Activated CD4-positive, alpha-beta T cell treated with anti-CD3 and anti-CD28 coated beads, Interleukin-2, amount 50 U/mL, for 4 hours (primary cell): ENCODE results near the gene CASP1.
"Not testable (repeated sequence)": the region's sequence is repeated elsewhere in the genome, so short reads cannot be mapped to it uniquely, and the experiment has no call there.

ENCODE experiments used
- DNase-seq, 2 experiments: peaks; one replicate each; pipeline ENCODE4 v3.0.0-alpha.2; 2020

The CASP1 gene

DNA sequence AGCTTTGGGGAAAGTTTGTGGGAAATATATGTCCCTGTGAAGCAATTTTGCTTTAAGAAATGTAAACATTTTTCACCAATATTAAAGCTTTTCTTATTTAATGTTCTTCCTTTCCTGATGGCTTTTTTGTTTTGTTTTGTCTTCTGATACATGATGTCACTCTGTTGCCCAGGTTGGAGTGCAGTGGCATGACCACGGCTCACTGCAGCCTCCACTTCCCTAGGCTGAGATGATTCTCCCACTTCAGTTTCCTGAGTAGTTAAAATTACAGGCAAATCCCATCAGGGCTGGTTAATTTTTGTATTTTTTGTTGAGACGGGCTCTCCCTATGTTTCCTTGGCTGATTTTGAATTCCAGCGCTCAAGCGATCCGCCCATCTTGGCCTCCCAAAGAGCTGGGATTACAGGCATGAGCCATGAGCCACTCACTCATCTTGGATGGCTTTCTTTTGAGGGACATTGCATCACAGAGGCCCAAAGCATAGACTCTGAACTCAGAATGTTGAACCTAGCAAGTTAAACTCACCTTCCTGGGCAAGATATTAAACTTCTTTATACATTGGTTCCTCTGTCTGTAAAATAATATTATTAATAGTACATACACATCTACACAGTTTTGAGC is 10.8 kb upstream of the CASP1 start:
- no peak for DNase-seq

DNA sequence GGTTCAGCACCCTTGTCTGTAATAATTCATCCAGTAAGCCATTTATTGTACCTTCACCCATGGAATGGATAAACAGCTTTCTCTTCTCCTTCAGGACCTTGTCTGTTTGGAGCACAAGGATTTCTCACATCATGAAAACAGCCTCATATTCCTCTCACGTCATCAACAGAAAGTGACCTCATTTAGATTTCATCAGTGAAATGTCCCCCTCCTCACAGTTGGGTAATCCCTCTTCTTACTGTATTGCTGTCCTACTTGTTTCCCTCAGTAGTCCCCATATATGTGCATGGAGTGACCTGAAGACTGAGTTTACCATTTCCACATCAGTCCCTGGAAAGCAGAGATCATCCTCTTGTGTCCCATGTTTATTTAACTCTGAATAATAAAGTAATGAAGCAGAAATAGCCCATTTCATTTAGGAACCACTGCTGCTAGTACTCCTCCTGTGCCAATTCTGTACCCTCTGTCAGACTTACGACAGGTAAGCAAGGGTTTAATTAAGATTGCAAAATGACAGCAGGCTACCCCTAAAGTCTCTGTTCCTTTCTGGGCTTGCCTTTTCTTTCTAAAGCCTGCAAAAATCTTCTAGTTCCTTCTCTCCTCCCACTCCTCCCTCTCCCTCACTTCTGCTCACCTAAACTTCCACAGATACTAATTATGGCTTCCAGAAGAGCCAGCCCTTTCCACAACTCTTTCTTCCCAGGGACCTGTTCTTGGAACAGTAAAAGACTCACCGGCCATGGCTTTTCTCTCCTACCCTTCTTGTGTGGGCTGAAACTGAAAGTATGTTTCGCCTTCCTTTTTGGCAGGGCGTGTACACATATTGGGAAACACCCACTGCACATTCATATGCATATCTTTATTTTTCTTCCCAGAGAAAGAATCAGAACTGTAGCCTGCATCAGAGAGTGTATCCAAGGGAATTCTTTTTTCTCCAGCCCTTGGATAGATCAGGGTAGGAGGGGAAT is 9.9 kb upstream of the CASP1 start, which contains the start of gene CARD16:
Gene CARD16, minus strand, starts transcription at position 779 of the 968 bp plus-strand sequence. Its CDS starts 38 bp downstream, at position 741.
- peak in 1 of 2 experiments; percentile 9 for DNase-seq

DNA sequence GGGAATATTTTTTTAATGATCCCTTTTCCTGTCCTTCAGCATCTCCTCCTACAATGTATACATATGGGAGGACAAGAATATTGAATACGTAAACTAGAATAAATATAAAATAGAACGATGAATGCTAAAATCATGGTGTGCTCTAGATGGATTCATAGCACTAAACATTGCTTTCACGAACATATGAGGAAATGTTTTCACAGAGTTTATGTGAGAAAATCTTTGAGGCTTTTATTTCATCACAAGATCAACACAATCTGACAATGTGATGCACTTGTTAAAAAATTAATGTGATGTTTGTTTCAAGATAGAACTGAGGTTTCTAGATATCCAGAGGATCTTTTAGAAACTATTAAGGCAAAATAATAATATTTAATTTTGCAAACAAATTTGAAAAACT is 7.2 kb upstream of the CASP1 start:
- DNase-seq, result no peak

DNA sequence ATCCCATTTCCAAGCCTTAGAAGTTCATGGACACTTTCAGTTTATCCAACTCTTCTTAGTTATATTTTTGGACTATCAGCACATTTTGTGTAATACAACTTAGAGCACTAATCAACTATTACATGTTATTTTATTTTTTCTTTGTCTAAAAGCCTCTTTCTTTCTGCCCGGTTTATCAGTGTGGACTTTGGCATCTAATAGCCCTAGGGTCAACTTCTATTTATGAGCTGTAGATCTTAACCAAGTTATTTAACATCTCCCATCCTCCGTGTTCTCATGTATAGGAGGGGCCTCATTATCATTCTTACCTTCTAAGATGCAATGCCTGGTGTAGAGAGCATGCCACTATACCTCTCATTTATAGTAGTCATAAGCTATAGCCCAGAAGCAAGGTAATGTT is 5.8 kb upstream of the CASP1 start:
- DNase-seq, result no peak

DNA sequence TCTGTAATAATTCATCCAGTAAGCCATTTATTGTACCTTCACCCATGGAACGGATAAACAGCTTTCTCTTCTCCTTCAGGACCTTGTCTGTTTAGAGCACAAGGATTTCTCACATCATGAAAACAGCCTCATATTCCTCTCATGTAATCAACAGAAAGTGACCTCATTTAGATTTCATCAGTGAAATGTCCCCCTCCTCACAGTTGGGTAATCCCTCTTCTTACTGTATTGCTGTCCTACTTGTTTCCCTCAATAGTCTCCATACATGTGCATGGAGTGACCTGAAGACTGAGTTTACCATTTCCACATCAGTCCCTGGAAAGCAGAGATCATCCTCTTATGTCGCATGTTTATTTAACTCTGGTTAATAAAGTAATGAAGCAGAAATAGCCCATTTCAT is 556 bp downstream of the CASP1 start:
- DNase-seq, result not testable (repeated sequence)

DNA sequence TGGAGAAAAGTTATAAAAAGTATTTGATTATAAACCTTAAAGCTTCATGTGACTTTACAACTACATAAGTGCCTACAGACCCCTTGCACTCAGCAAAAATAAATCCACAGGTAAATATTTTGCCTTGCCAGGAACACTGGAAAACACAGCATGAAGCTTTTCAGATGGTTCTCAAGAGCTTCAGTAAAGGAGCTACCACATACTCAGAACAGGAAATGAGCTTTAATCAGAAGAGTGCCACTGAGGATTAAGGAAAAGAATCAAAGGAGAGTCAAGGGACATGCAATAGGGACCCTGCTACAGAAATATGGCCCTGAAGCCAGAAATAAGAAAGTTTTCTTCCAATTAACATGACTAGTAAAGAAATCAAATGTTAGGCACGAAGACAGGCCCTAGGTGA is 1.2 kb downstream of the CASP1 start:
- DNase-seq, result no peak

DNA sequence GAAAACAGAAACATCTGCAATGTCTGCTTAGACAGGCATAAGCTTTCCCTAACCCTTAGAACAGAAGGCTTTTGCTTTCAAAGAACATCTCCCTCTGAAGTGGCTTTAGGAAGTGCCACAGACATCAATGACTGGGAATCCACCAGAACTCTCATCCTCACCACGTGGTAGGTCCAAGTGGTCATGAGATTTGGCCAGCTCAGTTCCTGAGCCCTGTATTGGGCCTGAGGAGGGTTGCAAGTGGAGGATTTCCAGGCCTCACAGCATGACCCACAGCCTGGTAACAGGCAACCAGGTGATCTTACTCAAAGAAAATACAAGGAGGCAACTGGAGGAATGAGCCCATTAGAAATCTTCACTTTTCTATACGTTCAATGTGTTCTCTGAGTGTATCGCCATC is 1.6 kb downstream of the CASP1 start:
- no peak for DNase-seq

DNA sequence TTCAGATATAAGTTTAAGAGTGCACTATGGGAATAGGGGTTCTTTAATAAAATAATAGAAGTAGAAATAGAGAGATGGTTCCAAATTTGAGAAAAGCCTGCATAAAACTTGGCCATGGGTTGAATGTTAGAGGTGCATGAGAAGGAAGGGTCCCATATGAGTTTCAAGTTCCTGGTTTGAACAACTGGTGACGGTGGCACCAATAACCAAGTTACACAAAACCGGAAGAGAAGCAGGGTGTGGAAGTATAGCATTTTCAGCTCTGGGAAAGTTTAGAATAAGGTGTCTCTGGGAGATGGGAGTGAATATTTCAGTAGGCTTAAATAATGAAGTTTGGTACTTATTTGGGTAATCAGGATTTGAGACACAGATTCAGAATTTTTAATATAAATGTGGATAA is 2.4 kb downstream of the CASP1 start:
- no peak for DNase-seq

DNA sequence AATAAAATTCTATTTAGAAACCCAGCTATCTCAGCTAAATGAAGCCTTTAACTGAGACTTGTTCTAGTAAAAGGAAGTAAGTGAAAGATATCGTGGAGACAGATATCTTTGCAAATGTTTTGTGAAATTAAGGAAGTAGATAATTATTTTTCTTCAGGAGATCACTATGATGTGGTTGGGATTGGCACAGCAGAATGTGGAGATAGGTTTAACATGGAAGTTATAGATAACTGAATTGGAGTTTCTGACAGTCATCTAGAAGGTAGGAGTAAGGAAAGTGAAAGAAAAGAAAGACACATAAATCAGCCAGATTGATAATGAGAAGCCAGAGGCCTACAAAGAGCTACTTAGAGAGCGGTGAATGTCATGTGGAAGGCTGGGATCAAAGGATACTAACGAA is 7.3 kb downstream of the CASP1 start:
- DNase-seq, result no peak

DNA sequence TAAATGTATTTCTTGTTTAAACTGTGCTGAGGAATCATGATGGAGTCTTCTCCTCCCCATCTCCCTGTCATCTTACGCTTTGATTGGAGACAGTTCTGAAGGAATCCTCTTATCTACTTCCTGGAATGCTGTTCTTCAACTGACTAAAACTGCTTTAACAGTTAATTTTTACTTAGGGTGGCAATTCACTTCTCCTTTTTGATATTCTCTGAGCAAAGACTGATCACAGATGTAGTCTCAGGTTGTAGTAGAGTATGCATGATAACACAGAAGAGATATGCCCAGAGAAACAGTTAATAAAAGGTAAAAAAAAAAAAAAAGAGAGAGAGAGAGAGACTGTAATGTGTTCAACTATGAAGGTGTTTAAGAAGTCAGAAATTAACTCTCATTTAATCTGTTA is 10.6 kb downstream of the CASP1 start:
- no peak for DNase-seq

DNA sequence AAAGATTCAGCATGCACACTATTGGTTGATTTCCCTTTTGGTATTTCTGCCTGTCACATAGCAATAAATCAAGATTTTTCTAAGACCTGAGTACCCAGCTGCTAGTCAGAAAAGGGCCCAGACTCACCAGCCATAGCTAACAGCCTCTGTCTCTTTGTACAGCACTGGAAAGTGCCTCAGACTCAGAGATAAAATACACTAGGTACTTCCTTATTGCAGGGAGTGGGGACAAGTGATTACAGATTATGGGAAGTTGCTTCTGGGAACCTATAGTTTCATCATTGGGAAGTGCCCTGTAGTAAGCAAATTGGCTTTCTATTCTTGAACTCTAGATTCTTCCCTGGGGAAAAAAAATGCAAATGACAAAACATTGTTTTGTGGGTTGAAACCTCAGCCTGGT is 11.9 kb downstream of the CASP1 start, which contains the start of gene CASP5:
Gene CASP5, minus strand, starts transcription at position 166 of the 400 bp plus-strand sequence. Its CDS starts 32 bp downstream, at position 134.
- DNase-seq, result no peak

DNA sequence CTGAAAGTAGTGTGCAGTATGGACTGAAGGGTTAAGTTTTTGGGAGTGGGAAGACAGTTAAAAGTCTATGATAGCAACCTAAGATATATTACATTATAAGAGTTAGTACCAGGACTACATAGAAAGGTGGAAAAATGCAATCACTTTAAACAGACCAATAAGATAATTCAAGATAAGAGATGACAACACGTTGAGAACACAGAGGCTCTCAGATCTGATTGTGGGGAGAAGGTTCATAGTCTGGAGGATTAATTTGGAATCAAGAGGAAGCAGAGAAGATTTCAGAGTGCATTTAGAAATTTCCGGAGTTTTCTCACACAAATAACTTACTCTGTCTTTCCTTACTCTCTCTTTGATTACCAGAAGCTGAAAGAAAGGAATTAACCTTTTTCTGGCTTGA is 12.4 kb downstream of the CASP1 start:
- no peak for DNase-seq

DNA sequence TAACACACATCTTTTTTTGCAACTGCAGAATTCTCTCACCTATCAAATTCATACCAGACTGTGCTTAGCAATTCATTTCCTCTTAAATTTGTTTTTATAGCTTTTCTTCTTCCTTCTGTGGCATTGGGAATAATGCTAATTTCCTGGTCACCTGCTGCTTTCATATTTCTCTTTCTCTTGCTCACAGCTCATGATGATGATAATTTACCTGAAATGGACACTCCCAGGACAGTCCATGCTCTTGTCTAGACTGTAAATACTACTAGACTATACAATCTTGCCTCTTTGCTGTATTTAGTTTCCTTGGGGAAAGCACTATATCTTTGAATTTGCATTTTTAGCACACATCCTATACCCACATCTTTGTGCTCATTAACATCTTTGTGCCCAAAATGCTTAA is 27.5 kb downstream of the CASP1 start:
- no peak for DNase-seq

DNA sequence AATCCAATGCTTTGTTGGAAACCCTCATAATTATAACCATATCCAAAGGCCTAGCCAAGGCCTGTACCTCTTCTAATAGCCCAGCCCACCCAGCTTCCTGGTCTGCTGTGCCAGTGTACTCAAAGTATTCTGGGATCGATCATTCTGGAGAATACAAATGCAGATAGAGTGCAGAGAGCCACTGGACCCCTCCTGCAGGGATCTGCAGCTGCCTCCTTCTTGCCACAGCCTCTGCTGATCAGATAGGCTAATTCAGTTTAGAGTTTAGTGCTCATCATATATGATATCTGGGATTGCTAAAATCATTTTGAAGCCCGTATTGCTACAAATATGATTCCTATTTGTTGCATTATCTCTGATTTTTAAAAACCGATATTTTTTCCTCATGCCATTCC is 29.5 kb downstream of the CASP1 start:
- no peak for DNase-seq

DNA sequence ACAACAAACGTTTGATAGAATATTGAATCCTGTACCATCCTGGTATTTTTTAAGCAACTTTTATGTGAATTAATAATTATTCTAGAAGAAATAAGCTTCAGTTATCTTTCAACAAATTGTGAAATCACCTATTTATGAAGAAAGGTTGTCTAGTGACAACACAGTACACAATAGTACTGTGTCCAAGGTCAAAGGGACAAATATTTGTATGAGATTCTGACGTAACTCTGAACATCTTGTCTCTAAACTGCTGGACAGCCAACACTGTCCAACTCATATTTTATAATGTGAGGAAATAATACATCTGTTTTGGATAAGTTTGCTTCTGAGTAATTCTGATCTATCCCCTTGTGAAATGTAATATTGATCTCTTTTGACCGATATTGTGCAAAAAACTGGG is 30.9 kb downstream of the CASP1 start:
- DNase-seq, result no peak

DNA sequence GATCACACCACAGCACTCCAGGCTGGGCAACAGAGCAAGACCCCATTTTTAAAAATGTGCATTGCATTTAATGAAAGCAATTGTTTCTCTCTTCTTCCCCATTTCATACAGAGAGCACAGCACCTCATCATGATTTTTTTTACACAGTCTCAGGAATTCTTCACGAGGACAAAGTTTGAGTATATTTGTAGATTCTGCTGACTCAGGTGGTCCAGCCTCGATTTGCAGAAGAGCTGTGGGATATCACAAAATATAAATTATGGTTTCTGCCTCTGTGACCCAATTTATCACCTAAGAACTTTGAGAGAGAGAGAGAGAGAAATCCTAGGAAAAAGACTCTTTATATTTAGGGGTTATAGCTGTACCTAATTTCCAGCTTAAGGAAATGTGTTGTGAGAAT is 31.8 kb downstream of the CASP1 start:
- DNase-seq, result no peak

DNA sequence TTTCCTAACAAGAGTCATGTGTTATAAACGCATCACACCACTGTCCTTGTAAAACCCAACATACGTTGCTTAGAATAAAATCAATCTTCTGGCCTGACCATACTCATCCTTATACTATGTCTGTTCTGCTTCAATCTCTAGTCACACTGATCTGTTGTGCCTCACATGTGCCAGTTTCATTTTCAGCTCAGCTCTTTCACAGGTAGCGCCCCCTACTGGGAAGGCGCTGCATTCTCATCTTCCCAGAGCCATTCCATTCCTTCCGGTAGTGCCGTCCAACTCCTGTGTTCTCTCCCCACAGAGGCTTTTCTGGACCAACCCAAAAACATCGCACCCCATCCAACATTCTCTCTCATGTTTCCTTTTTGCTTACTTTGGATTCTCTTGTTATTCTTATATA is 34.1 kb downstream of the CASP1 start:
- DNase-seq, result peak; percentile 40

DNA sequence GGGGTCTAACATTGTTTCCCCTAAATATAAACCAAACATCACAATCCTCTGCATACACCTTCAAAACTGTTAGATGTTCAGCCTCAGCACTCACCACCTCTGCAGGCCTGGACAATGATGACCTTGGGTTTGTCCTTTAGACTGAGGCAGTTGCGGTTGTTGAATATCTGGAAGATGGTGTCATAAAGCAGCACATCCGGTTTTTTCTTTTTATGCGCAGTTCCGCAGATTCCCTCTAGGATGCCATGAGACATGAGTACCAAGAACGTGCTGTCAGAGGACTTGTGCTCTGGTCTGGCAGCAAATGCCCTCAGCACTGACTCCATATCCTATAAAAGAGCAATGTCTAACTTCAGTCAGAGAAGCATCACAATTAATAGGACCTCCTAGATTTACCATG is 34.8 kb downstream of the CASP1 start:
- no peak for DNase-seq

DNA sequence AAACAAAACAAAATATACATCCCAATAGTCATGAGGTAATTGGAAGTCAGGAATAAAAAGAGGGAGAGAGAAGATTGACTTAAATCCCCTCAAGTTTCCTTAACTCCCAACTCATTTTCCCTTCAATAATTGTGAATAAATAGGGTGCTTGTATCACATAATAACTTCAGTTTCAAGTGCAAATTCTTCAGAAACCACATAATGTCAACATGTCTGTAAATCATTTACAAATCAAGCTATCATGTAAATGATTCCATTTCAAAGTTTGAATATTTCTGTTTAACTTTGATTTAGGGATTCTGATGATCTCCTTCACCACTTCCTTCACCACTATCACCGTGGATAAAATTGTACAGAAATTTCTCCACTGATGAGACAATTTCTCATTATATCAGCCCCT is 35.2 kb downstream of the CASP1 start:
- DNase-seq, result no peak

DNA sequence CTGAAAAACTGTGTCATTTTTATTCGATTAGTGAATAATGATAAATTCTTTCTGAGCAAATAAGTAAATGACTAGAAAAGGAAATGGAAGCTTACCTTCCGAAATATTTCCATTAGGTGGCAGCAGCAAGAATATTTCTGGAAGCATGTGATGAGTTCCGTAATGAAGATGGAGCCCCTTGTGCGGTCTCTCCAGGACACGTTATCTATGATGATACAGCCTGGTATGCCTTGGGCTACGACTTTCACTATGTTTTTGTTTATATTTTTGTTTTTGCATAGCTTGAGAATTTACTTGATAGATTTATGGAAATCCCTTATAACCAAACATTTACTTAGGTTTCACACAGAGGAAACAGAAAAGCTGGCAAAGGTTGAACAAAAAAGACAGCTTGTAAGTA is 37.7 kb downstream of the CASP1 start:
- no peak for DNase-seq

DNA sequence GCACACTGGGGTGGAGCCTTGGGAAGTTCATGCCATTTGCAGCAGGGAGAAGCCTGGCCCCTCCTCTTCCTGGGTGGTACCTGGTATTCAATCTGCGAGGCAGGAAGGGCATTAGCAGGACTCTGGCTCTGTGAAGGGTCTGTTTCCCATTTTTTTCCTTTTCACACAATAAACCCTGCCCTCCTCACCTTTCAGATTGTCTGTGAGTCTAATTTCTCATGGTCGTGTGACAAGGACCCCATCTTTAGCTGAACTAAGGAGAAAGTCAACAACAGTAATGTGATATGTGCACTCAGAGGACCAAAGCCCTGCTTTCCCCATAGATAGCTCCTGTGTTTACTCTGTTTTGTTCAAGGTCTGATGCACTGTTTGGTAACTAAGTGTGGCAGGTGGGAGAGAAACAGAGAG is 39.9 kb downstream of the CASP1 start:
- no peak for DNase-seq

DNA sequence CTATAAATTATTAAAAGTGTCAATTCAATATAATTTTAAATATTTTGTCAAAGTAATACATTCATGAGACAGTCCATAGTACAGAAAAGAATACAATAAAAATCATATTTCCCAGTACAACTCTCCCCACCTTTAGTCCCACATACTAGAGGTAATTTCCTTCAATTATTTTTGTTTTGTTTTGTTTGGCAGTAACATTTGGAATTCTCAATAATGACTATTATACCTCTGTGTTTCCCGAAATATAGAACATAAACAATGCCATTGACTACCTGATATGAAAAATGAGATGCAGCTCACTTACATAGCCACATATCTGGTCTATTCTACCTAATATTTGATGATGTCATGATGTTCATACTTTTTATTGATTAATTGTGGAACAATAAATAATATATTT is 42.2 kb downstream of the CASP1 start:
- no peak for DNase-seq

DNA sequence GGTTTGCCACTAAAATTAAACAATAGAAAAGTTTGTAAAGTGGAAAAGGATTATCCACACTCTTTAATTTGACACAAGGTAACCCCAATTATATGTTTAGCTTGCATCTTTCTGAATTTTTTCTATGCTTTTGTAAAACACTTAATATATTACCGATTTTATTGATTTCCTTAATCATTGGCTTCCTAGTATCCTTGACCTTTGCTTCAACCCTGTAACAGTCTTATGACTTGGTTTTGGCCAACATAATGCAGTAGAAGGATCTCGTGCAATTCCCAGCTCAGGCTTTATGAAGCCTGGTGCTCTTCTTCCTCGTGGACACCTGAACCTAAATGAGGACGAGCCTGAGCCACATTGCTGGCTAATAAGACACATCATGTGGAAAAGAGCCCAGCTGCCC is 43.0 kb downstream of the CASP1 start:
- no peak for DNase-seq

DNA sequence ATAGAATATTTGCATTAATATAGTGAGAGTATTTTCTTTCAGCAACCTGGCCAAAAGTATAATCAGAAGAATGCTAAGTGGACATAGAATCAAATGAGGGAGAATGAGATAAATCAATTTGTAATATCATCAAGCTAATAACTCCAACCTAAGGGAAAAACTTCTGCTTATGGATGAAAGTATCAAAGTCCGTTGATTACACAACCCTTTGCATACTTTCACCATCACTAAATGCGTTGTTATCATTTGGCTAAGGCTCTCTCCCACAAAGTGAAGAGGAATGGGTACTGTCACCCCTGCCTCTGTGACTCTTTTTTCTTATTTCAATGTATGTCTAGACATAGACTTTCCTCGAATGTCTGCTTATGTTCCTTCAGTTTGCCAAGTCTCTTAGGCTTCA is 50.1 kb downstream of the CASP1 start:
- no peak for DNase-seq
